Upper lobe of left lung (tissue), 4 donors: Measurements from ENCODE around the gene PTPRK.

ENCODE experiments used
- EP300 ChIP-seq, 4 donors: sonication (generic); formaldehyde crosslinking; IDR thresholded peaks; one replicate each; pipeline ENCODE4 v1.5.1; 2017; ENCODE audit warnings: antibody characterized with exemption in 4 of 4, control low read depth in 2 of 4
- POLR2A ChIP-seq, 4 donors: fragments of 450-650 bp; IDR thresholded peaks; one replicate each; pipeline ENCODE4 v1.5.1; 2016 to 2017; ENCODE audit warnings: antibody characterized with exemption in 4 of 4, mild to moderate bottlenecking in 2 of 4

DNA sequence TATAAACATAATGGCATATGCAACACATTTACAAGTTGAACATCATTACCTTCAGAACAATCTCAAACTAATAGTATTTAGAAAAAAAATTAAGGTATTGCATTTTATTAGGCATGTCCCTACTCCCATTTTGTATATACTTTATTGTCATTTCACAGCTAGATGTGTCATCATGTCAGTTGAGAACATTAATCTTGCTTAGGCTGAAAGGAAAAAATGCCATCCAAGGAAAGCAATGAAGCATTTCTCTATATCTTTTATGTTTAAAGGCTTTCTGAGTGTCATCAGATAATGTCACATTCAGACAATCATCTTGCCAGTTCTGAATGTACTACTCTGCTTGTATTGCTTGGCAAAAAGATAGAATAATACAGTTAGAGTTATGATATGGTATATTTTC lies 390.7 kb downstream of the PTPRK start:
- TF ChIP-seq POLR2A (IDR thresholded peaks at IDR 0.05) (no peak), EP300 (IDR thresholded peaks at IDR 0.05) (no peak)
